BLaER1 (cell line): ENCODE data around the gene NRG3.
"Not testable (repeated sequence)": the region's sequence is repeated elsewhere in the genome, so short reads cannot be mapped to it uniquely, and the experiment has no call there.

ENCODE experiments used
- H3K27ac ChIP-seq: shearing (Covaris generic); formaldehyde crosslinking; 2 replicates; pipeline ENCODE4 v1.8.1; 2022
- H3K27me3 ChIP-seq: shearing (Covaris generic); formaldehyde crosslinking; 2 replicates; pipeline ENCODE4 v1.8.1; 2022
- H3K36me3 ChIP-seq: shearing (Covaris generic); formaldehyde crosslinking; 2 replicates; pipeline ENCODE4 v1.8.1; 2022
- H3K4me1 ChIP-seq: shearing (Covaris generic); formaldehyde crosslinking; 2 replicates; pipeline ENCODE4 v1.8.1; 2022
- H3K4me2 ChIP-seq: shearing (Covaris generic); formaldehyde crosslinking; 2 replicates; pipeline ENCODE4 v1.8.1; 2022
- H3K4me3 ChIP-seq: shearing (Covaris generic); formaldehyde crosslinking; 2 replicates; pipeline ENCODE4 v1.8.1; 2022
- H3K9ac ChIP-seq: shearing (Covaris generic); formaldehyde crosslinking; 2 replicates; pipeline ENCODE4 v1.8.1; 2022
- H3K9me3 ChIP-seq: shearing (Covaris generic); formaldehyde crosslinking; 2 replicates; pipeline ENCODE4 v1.8.1; 2022
- H4K20me1 ChIP-seq: shearing (Covaris generic); formaldehyde crosslinking; 2 replicates; pipeline ENCODE4 v1.8.1; 2022
- Cebpa-rat ChIP-seq: shearing (Covaris generic); IDR thresholded peaks from 2 replicates; pipeline ENCODE4 v1.8.1; 2022

Gene NRG3

DNA sequence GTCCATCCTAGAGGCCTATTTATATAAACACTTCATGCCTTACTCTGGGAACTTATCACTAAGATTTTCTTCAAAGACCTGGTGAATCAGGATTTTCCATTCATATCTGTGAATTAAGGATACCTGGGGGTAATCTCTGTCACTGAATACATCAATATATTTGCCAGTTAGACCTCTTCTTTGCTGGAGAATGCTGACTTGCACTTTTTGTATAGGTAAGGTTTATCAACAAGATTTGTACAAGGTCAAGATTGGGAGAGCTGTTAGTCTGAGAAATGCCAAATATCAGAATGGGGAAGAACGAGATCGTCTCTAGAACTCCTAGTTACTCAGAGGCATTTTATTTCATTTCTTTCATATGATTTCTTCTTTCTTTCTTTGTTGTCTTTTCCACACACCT is 1060.0 kb downstream of the NRG3 start:
- Histone ChIP-seq H3K9ac (no peak overlapping the region), H3K4me3 (no peak overlapping the region), H3K4me2 (no peak overlapping the region), H4K20me1 (no peaks in the 10 kb centered on the region), H3K4me1 (no peaks in the 10 kb centered on the region), H3K36me3 (no peaks in the 10 kb centered on the region), H3K9me3 (no peaks in the 10 kb centered on the region), H3K27ac (no peak overlapping the region), H3K27me3 (no peaks in the 10 kb centered on the region)
- no peak for TF ChIP-seq Cebpa-rat

DNA sequence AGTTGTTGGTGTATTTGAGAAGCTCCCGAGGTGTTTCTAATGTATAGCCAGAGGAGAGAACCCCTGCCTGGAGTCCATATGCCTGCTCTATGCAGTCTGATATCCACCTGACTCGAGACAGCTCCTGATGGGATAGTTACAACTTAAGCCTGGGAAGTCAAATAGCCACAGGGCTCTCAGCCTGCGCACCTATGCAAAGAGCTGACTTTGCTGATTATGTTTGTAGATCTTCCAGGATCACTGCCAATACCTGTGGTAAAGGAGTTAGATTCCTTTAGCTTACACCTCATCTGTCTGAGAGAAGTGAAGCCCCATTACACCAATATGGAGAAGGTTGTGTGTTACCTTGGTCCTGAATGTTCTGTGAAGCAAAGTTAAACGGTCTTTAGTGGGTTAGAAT is 1063.3 kb downstream of the NRG3 start:
- Histone ChIP-seq H3K9ac (no peak overlapping the region), H3K27me3 (no peaks in the 10 kb centered on the region), H3K4me3 (no peak overlapping the region), H4K20me1 (no peaks in the 10 kb centered on the region), H3K4me2 (no peak overlapping the region), H3K36me3 (no peaks in the 10 kb centered on the region), H3K4me1 (peaks cover 16% of the 10 kb centered on the region), H3K9me3 (no peaks in the 10 kb centered on the region), H3K27ac (no peak overlapping the region)
- no peak for TF ChIP-seq Cebpa-rat

DNA sequence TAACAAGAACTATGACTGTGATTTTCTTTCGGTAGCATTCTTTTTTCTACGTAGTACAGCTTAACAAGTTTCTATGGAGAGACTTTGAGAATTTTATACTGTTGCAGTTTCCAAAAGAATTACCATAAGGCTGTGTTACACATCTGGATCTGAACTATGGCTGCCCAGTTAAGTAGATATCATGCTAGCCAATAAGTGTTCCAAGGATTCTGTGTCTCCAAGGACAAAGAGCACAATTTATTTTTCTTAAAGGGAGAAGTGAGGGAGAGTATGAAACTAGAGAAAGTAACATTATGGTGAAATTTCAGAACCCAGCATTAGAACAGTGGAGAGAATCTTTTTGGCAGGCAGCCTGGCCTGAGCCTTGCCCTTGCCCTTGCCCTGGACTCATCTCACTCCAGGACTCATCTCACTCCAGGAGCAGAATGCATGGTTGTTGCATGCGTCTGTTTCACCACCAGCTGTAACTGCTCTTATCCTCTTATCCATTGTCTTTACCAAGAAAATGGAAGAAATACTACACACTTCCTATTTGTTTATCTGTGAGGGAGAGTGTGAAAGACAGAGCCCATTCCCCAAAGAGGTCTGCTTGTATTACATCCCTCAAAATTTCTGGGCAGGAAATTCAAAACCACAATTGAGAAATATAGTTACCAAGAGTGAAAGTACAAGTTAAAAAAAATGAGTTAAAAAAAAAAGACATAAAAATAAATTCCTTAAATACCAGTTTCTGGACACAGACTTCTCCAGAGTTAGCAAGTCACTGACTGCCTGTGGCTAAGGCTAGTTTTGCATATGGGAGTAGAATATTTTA is 1067.5 kb downstream of the NRG3 start:
- no peaks in the 10 kb centered on the region; the same call in 1 of the 2 replicates for H3K9me3 ChIP-seq
- no peak for TF ChIP-seq Cebpa-rat
- H3K27me3 ChIP-seq: no peaks in the 10 kb centered on the region
- peak overlapping the region; percentile 60 for H3K4me2 ChIP-seq
- H3K9ac ChIP-seq: no peak overlapping the region; the same call in 1 of the 2 replicates
- no peaks in the 10 kb centered on the region for H4K20me1 ChIP-seq
- H3K36me3 ChIP-seq: no peaks in the 10 kb centered on the region
- H3K4me1 ChIP-seq: peaks cover 19% of the 10 kb centered on the region
- H3K4me3 ChIP-seq: no peak overlapping the region
- no peak overlapping the region for H3K27ac ChIP-seq

DNA sequence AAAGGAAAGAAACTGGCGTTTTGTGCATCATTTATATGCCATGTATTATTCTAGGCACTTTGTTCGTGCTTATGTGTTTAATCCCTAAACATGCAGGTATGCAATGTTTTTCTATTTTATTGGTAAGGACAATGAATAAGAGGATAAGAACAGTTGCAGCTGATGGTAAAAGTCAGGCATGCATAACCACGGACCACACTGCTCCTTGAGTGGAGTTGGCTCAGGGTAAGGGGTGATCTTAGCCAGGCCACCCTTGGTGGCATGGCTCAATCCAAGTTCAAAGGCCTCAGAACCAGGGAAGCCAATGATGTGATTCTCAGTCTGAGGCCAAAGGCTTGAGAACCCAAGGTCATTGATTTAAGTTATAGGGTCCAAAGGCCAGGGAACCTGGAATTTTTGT is 1068.1 kb downstream of the NRG3 start:
- no peak overlapping the region for H3K4me3 ChIP-seq
- no peak overlapping the region for H3K27ac ChIP-seq
- peak overlapping the region; percentile 60 for H3K4me2 ChIP-seq
- no peak for TF ChIP-seq Cebpa-rat
- H3K9me3 ChIP-seq: no peaks in the 10 kb centered on the region; the same call in 1 of the 2 replicates
- H3K4me1 ChIP-seq: peaks cover 19% of the 10 kb centered on the region
- H3K9ac ChIP-seq: no peak overlapping the region
- no peaks in the 10 kb centered on the region for H4K20me1 ChIP-seq
- H3K36me3 ChIP-seq: no peaks in the 10 kb centered on the region
- H3K27me3 ChIP-seq: no peaks in the 10 kb centered on the region

DNA sequence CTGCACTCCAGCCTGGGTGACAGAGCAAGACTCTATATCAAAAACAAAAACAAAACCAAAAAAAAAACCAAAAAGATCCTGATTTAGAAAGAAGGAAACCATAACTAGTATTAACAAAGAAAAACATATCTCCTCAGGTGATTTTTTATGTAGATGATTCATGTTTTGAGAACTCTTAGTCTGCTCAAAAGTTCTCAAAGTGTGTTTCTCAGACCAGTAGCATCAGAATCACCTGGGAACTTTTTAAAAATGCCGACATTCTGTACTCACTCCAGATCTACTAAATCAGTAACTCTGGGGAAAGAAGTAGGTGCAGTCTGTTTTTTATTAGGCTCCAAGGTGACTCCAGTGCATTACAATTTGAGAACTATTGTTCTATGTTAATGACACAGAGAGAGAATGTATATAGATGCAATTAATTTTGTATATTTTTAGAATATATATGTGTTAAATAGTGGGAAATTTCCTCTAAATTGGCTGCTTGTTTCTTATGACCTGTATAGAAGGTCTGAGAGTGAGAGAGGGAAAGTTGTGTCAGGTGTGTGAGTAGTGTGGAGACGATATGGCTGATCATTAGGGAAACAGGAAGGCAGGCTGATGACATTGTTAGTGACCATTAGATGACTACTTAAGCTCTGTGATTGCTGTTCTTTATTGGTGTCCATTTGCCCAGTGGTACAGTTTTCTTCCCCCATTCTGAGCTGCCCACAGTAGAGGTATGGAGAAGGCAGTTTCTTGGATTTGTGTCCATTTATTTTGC is 1075.0 kb downstream of the NRG3 start:
- Histone ChIP-seq H3K9ac (no peak overlapping the region), H3K27ac (no peak overlapping the region), H3K9me3 (no peaks in the 10 kb centered on the region; the same call in 1 of the 2 replicates), H3K4me1 (no peaks in the 10 kb centered on the region), H3K36me3 (no peaks in the 10 kb centered on the region), H3K4me3 (no peak overlapping the region), H3K4me2 (no peak overlapping the region), H4K20me1 (no peaks in the 10 kb centered on the region), H3K27me3 (no peaks in the 10 kb centered on the region)
- no peak for TF ChIP-seq Cebpa-rat

DNA sequence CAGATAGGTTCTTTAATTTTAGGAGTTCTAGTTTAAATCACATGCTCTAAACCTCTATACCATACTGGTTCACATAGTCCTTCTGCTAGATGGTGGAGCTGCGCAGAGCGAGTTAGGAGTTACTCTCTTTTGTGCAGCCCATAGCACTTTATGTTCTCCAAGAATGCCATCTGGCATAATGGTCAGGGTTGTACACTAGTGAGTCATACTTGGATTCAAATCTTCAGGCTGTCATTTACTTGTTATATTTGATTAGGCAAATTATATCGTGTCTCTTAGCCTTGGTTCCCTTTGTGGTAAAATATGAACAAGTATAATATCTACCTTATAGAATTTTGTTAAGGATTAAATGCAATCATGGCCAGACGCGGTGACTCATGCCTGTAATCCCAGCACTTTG is 1078.3 kb downstream of the NRG3 start:
- no peak overlapping the region for H3K4me3 ChIP-seq
- no peaks in the 10 kb centered on the region for H4K20me1 ChIP-seq
- no peak overlapping the region for H3K9ac ChIP-seq
- no peaks in the 10 kb centered on the region; the same call in 1 of the 2 replicates for H3K36me3 ChIP-seq
- no peaks in the 10 kb centered on the region for H3K9me3 ChIP-seq
- H3K27me3 ChIP-seq: no peaks in the 10 kb centered on the region
- H3K4me2 ChIP-seq: no peak overlapping the region
- H3K27ac ChIP-seq: no peak overlapping the region
- no peaks in the 10 kb centered on the region for H3K4me1 ChIP-seq
- no peak for TF ChIP-seq Cebpa-rat

DNA sequence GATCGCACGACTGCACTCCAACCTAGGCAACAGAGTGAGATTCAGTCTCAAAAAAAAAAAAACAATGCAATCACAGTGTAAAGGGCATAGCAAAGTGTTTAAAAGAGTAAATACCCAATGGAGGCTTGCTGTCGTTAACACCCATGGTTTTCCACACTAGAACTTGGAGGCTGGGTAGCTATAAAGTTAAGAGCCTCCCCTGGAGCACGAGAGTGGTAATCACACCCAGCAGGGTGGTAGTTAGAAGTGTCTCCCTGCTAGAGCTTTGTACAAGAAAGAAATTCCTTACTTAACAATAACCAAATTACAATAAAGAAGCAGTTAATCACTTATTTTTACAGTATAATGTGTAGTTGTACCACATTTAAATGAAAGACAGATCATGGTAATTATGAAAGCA is 1078.9 kb downstream of the NRG3 start:
- H4K20me1 ChIP-seq: no peaks in the 10 kb centered on the region
- no peaks in the 10 kb centered on the region for H3K27me3 ChIP-seq
- H3K27ac ChIP-seq: no peak overlapping the region
- peaks cover 3% of the 10 kb centered on the region; the same call in 1 of the 2 replicates for H3K36me3 ChIP-seq
- TF ChIP-seq Cebpa-rat: no peak
- no peak overlapping the region for H3K4me2 ChIP-seq
- H3K4me3 ChIP-seq: no peak overlapping the region
- H3K9ac ChIP-seq: no peak overlapping the region
- no peaks in the 10 kb centered on the region for H3K9me3 ChIP-seq
- no peaks in the 10 kb centered on the region for H3K4me1 ChIP-seq

DNA sequence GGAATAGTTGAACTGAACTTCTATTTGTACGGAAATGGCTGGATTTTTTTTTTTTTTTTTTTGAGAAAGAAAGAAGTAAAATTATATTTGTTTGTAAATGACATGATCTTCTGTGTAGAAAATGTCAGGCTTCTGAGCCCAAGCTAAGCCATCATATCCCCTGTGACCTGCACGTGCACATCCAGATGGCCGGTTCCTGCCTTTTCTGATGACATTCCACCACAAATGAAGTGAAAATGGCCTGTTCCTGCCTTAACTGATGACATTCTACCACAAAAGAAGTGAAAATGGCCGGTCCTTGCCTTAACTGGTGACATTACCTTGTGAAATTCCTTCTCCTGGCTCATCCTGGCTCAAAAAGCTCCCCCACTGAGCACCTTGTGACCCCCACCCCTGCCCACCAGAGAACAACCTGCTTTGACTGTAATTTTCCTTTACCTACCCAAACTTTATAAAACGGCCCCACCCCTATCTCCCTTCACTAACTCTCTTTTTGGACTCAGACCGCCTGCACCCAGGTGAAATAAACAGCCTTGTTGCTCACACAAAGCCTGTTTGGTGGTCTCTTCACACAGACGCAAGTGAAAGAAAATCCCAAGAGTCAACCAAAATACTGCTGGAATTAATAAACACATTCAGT is 1085.5 kb downstream of the NRG3 start:
- peaks cover 11% of the 10 kb centered on the region; the same call in 1 of the 2 replicates for H3K36me3 ChIP-seq
- H3K4me3 ChIP-seq, H3K9me3 ChIP-seq, H3K27ac ChIP-seq, H3K4me2 ChIP-seq, H4K20me1 ChIP-seq, H3K9ac ChIP-seq, H3K4me1 ChIP-seq, H3K27me3 ChIP-seq: not testable (repeated sequence)

DNA sequence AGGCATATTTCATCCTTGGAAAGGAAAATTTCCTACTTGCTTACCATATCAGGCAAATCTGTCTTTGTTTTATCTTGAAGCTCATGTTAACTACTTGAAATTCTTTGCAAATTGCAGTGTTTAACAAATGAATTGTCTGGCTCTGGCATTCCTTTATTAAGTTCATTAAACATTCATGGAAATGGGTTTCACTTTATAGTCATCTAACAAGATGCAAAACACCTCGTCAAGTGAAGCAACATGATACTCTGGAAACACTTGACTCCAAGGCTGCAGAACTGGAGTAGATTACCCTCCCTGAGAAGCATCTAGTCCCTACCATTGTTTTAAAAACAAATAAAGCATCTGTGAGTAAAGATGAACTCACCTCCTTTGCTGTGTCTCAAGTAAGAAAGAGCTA is 1086.9 kb downstream of the NRG3 start:
- no peak for TF ChIP-seq Cebpa-rat
- no peaks in the 10 kb centered on the region for H3K27me3 ChIP-seq
- no peak overlapping the region for H3K4me3 ChIP-seq
- H4K20me1 ChIP-seq: no peaks in the 10 kb centered on the region
- H3K9ac ChIP-seq: no peak overlapping the region
- H3K27ac ChIP-seq: no peak overlapping the region
- H3K9me3 ChIP-seq: no peaks in the 10 kb centered on the region
- H3K4me1 ChIP-seq: no peaks in the 10 kb centered on the region
- H3K36me3 ChIP-seq: 0 out of 2 replicates have a peak, but pooled peaks cover 11% of the 10 kb centered on the region
- H3K4me2 ChIP-seq: no peak overlapping the region

DNA sequence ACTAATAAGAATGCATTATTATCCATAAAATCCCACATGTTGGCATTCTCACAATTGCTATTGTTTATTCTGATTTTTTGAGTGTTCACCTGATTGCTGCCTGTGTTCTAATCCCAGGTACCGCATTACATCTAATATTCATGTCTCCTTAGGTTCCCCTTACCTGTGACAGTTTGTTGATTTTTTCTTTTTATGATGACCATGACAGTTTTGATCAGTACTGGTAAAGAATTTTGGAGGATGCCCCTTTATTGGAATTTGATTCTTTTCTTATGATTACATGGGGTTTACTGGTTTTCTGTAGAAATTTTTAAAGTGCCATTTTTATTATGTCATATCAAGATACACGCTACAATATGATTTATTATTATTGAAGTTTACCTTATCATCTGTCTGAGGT is 1091.1 kb downstream of the NRG3 start:
- no peak for TF ChIP-seq Cebpa-rat
- Histone ChIP-seq H4K20me1 (no peaks in the 10 kb centered on the region), H3K9me3 (no peaks in the 10 kb centered on the region), H3K36me3 (0 out of 2 replicates have a peak, but pooled peaks cover 3% of the 10 kb centered on the region), H3K4me1 (peaks cover 5% of the 10 kb centered on the region; the same call in 1 of the 2 replicates), H3K27me3 (no peaks in the 10 kb centered on the region), H3K4me3 (no peak overlapping the region), H3K9ac (no peak overlapping the region), H3K27ac (no peak overlapping the region), H3K4me2 (no peak overlapping the region)
